ENCODE measurements around the gene BTC. TPM values are rescaled to one million over a fixed set of nuclear protein-coding genes. Genes with fewer than 3 reads are reported as not detected.

Gene BTC
- total RNA-seq, 1 experiment from 2014 or later: not detected

DNA sequence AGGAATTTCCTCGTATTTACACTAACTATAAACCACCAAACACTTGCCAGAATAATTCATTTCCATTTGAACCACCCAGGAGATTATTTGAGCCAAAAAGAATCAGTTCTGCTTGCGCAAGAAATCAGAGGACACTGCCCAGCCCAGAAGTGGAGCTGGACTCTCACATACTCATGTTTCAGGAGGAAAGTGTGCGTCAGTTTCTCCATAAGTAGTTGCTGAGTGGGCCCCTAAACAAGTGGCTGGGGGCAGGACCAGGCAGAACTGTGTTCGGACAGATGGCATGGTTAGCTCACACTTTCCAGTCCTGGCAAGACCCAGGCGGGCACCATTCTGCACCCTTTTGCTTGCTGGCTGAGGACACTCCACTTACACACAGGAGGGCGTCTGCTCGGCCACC is 38.8 kb downstream of the BTC start:
- Histone ChIP-seq H3T11ph (ENCODE audit: low read length) (no peak overlapping the region), H4K20me1 (ENCODE audit: control insufficient read depth, insufficient read depth, insufficient read length) (no peaks in the 10 kb centered on the region), H3K4ac (ENCODE audit: low read depth, low read length) (no peak overlapping the region), H2AFZ (ENCODE audit: low read length) (no peak overlapping the region), H3K9ac (ENCODE audit: extremely low read depth, insufficient read length, low read length) (no peak overlapping the region), H3K4me1 (ENCODE audit: insufficient read depth, low read length) (no peaks in the 10 kb centered on the region), H4K8ac (replicated peaks; ENCODE audit: insufficient read length, low read depth, low read length) (no peak overlapping the region), H3K56ac (ENCODE audit: insufficient read length, low read depth, low read length) (no peak overlapping the region), H2AK5ac (ENCODE audit: insufficient read length, low read length) (no peak overlapping the region), H3K79me2 (ENCODE audit: insufficient read depth, low read length) (no peaks in the 10 kb centered on the region), H2BK5ac (ENCODE audit: insufficient read length, low read length) (no peak overlapping the region), H2BK20ac (ENCODE audit: low read depth, low read length, poor library complexity, severe bottlenecking) (no peak overlapping the region), H2BK120ac (ENCODE audit: low read depth, low read length, poor library complexity, severe bottlenecking) (no peak overlapping the region), H4K91ac (ENCODE audit: insufficient read length, low read depth, low read length) (no peak overlapping the region), H3K27me3 (ENCODE audit: insufficient read depth, low read length) (no peaks in the 10 kb centered on the region), H3K79me1 (ENCODE audit: insufficient read depth, low read depth, low read length, poor library complexity, severe bottlenecking) (no peaks in the 10 kb centered on the region), H3K18ac (ENCODE audit: insufficient read length, low read depth, low read length) (no peak overlapping the region), H4K5ac (ENCODE audit: insufficient read length, low read depth, low read length) (no peak overlapping the region), H2BK15ac (ENCODE audit: low read depth, low read length) (no peak overlapping the region), H3K4me2 (ENCODE audit: insufficient read depth, insufficient read length, low read length) (no peak overlapping the region), H3K9me3 (ENCODE audit: control insufficient read depth, low read depth, low read length) (no peaks in the 10 kb centered on the region), H3K14ac (ENCODE audit: insufficient read depth, low read length) (no peak overlapping the region), H3K23ac (ENCODE audit: insufficient read length, low read depth, low read length) (no peak overlapping the region), H3K27ac (ENCODE audit: insufficient read length, low read depth, low read length) (no peak overlapping the region), H2BK12ac (ENCODE audit: insufficient read length, low read depth, low read length) (no peak overlapping the region), H3K23me2 (ENCODE audit: insufficient read length, low read depth, low read length, poor library complexity, severe bottlenecking) (no peaks in the 10 kb centered on the region)
- Mint-ChIP-seq H3K36me3 (ENCODE audit: insufficient read depth in 1 of 3, low read depth in 3 of 3) (no peaks in the 10 kb centered on the region), H3K27ac (no peak overlapping the region), H3K9me3 (no peaks in the 10 kb centered on the region), H3K27me3 (ENCODE audit: low read depth) (no peaks in the 10 kb centered on the region), H3K4me1 (peaks cover 3 to 5% of the 10 kb centered on the region in 2 experiments), H3K4me3 (no peak overlapping the region)
- no peak for DNase-seq
- TF ChIP-seq, protein P1, sequence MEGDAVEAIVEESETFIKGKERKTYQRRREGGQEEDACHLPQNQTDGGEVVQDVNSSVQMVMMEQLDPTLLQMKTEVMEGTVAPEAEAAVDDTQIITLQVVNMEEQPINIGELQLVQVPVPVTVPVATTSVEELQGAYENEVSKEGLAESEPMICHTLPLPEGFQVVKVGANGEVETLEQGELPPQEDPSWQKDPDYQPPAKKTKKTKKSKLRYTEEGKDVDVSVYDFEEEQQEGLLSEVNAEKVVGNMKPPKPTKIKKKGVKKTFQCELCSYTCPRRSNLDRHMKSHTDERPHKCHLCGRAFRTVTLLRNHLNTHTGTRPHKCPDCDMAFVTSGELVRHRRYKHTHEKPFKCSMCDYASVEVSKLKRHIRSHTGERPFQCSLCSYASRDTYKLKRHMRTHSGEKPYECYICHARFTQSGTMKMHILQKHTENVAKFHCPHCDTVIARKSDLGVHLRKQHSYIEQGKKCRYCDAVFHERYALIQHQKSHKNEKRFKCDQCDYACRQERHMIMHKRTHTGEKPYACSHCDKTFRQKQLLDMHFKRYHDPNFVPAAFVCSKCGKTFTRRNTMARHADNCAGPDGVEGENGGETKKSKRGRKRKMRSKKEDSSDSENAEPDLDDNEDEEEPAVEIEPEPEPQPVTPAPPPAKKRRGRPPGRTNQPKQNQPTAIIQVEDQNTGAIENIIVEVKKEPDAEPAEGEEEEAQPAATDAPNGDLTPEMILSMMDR (conservative IDR thresholded peaks at IDR 0.05): no peak
- WGBS (ENCODE audit: extremely low coverage, insufficient read length, low lambda C conversion rate): no CpG with 5 or more reads among the region's 7 CpGs
